Glutamatergic neuron (in vitro differentiated cells): Measurements from ENCODE around the gene PIP5K1B. TPM values are rescaled to one million over a fixed set of nuclear protein-coding genes. Genes with fewer than 3 reads are reported as not detected.

Experiments
- DNase-seq: peaks from one replicate; pipeline ENCODE4 v3.0.0; 2022
- H3K27ac Mint-ChIP-seq: one replicate; pipeline ENCODE4 v1.8.0; 2020; ENCODE audit warnings: mild to moderate bottlenecking, mixed read lengths, inconsistent platforms; ENCODE audit not compliant: unreplicated experiment
- H3K27me3 Mint-ChIP-seq: one replicate; pipeline ENCODE4 v1.8.0; 2020; ENCODE audit warnings: mild to moderate bottlenecking, moderate library complexity, mixed read lengths, inconsistent platforms; ENCODE audit not compliant: unreplicated experiment
- H3K36me3 Mint-ChIP-seq: one replicate; pipeline ENCODE4 v1.8.0; 2020; ENCODE audit warnings: mild to moderate bottlenecking, mixed read lengths, inconsistent platforms; ENCODE audit not compliant: unreplicated experiment
- H3K4me1 Mint-ChIP-seq: one replicate; pipeline ENCODE4 v1.8.0; 2020; ENCODE audit warnings: mild to moderate bottlenecking, low read depth, mixed read lengths, inconsistent platforms; ENCODE audit not compliant: unreplicated experiment
- H3K4me3 Mint-ChIP-seq: one replicate; pipeline ENCODE4 v1.8.0; 2020; ENCODE audit warnings: mild to moderate bottlenecking, mixed read lengths, inconsistent platforms; ENCODE audit not compliant: unreplicated experiment
- H3K9me3 Mint-ChIP-seq: one replicate; pipeline ENCODE4 v1.8.0; 2020; ENCODE audit warnings: mild to moderate bottlenecking, moderate library complexity, mixed read lengths, inconsistent platforms; ENCODE audit not compliant: unreplicated experiment
- total RNA-seq: library from RNA; stranded (reverse); fragmentation: NEBNext Ultra II Directional; extraction: Animal tissue kit (Norgen Biotek cat#: 25700); gene quantifications from one replicate; pipeline ENCODE4 v1.2.1, GENCODE V29; 2021; ENCODE audit not compliant: unreplicated experiment
- TF ChIP-seq, protein P1 (sequence below): fragments of 200-600 bp; sonication (generic); IDR thresholded peaks from one replicate; pipeline ENCODE4 v1.5.0; 2021; ENCODE audit not compliant: partially characterized antibody, unreplicated experiment

PIP5K1B gene
- total RNA-seq, 1 donor from 2014 or later, result 0.27 TPM

DNA sequence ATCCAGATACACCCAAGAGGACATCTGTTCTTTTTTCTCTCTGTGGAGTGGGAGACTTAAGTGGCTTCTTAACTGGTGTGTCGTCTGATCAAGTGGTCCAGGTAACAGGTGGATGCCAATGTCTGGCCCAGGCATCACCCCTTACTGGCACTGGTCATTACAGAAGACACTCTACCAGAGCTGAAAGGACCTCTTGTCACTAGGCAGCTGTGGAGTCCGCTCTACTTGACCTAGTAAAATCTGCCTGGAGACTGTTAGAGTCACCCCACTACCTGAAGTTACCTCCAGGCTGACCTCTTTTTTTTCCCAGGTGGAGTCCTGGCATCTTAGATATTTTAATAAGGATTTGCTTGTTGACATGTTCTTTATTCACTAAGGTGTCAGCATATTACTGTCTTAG is 353.1 kb downstream of the PIP5K1B start:
- no peaks in the 10 kb centered on the region for H3K36me3 Mint-ChIP-seq
- TF ChIP-seq, protein P1, sequence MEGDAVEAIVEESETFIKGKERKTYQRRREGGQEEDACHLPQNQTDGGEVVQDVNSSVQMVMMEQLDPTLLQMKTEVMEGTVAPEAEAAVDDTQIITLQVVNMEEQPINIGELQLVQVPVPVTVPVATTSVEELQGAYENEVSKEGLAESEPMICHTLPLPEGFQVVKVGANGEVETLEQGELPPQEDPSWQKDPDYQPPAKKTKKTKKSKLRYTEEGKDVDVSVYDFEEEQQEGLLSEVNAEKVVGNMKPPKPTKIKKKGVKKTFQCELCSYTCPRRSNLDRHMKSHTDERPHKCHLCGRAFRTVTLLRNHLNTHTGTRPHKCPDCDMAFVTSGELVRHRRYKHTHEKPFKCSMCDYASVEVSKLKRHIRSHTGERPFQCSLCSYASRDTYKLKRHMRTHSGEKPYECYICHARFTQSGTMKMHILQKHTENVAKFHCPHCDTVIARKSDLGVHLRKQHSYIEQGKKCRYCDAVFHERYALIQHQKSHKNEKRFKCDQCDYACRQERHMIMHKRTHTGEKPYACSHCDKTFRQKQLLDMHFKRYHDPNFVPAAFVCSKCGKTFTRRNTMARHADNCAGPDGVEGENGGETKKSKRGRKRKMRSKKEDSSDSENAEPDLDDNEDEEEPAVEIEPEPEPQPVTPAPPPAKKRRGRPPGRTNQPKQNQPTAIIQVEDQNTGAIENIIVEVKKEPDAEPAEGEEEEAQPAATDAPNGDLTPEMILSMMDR, result no peak
- no peak overlapping the region for H3K27ac Mint-ChIP-seq
- H3K27me3 Mint-ChIP-seq, result no peaks in the 10 kb centered on the region
- H3K9me3 Mint-ChIP-seq, result peaks cover 2% of the 10 kb centered on the region
- H3K4me3 Mint-ChIP-seq, result no peak overlapping the region
- DNase-seq, result no peak
- H3K4me1 Mint-ChIP-seq, result peaks cover 3% of the 10 kb centered on the region

Other genes starting within 250 kb of the PIP5K1B start
- gene TMEM252, start 164.4 kb upstream of the PIP5K1B start, total RNA-seq, result not detected